HEK293 (cell line): Measurements from ENCODE around the gene SLC46A2.

Experiments used
- GLIS1 ChIP-seq: fragments of 450-650 bp; formaldehyde crosslinking; IDR thresholded peaks from 2 replicates; pipeline ENCODE4 v1.5.1; 2016; ENCODE audit warnings: missing biosample characterization, missing genetic modification characterization
- KLF1 ChIP-seq: fragments of 450-650 bp; formaldehyde crosslinking; IDR thresholded peaks from 2 replicates; pipeline ENCODE4 v1.5.1; 2016; ENCODE audit warnings: missing biosample characterization, missing genetic modification characterization
- MYNN ChIP-seq: fragments of 450-650 bp; formaldehyde crosslinking; IDR thresholded peaks from 2 replicates; pipeline ENCODE4 v1.5.1; 2016; ENCODE audit warnings: missing biosample characterization, missing genetic modification characterization, borderline replicate concordance
- MZF1 ChIP-seq: fragments of 450-650 bp; formaldehyde crosslinking; IDR thresholded peaks from 2 replicates; pipeline ENCODE4 v1.5.1; 2017; ENCODE audit warnings: missing biosample characterization, missing genetic modification characterization, borderline replicate concordance
- TCF7L2 ChIP-seq: IDR thresholded peaks from 2 replicates; pipeline ENCODE4 v1.6.1; 2011; ENCODE audit warnings: low read depth, mild to moderate bottlenecking, inconsistent platforms, low read length, moderate library complexity, borderline replicate concordance
- ZBTB6 ChIP-seq: fragments of 450-650 bp; formaldehyde crosslinking; IDR thresholded peaks from 2 replicates; pipeline ENCODE4 v1.5.1; 2017; ENCODE audit warnings: missing biosample characterization, missing genetic modification characterization
- ZNF121 ChIP-seq: fragments of 450-650 bp; formaldehyde crosslinking; IDR thresholded peaks from 2 replicates; pipeline ENCODE4 v1.5.1; 2016; ENCODE audit warnings: missing biosample characterization, missing genetic modification characterization
- ZNF138 ChIP-seq: fragments of 450-650 bp; formaldehyde crosslinking; IDR thresholded peaks from 2 replicates; pipeline ENCODE4 v1.5.1; 2016; ENCODE audit warnings: missing biosample characterization, missing genetic modification characterization, borderline replicate concordance
- TF ChIP-seq, protein P1 (sequence below): fragments of 450-650 bp; formaldehyde crosslinking; IDR thresholded peaks from 2 replicates; pipeline ENCODE4 v1.5.1; 2016; ENCODE audit warnings: missing biosample characterization, missing genetic modification characterization
- TF ChIP-seq, protein P2 (sequence below): fragments of 450-650 bp; formaldehyde crosslinking; IDR thresholded peaks from 2 replicates; pipeline ENCODE4 v1.5.1; 2016; ENCODE audit warnings: missing biosample characterization, missing genetic modification characterization
- TF ChIP-seq, protein P3 (sequence below): fragments of 450-650 bp; formaldehyde crosslinking; conservative IDR thresholded peaks from 2 replicates; pipeline ENCODE4 v1.5.1; 2016; ENCODE audit warnings: low read depth, missing biosample characterization, missing genetic modification characterization

GRCh38 chr9:112898872-112899311 lies 8.2 kb upstream of the SLC46A2 start:
- no peak for TF ChIP-seq GLIS1
- TF ChIP-seq, protein P1, sequence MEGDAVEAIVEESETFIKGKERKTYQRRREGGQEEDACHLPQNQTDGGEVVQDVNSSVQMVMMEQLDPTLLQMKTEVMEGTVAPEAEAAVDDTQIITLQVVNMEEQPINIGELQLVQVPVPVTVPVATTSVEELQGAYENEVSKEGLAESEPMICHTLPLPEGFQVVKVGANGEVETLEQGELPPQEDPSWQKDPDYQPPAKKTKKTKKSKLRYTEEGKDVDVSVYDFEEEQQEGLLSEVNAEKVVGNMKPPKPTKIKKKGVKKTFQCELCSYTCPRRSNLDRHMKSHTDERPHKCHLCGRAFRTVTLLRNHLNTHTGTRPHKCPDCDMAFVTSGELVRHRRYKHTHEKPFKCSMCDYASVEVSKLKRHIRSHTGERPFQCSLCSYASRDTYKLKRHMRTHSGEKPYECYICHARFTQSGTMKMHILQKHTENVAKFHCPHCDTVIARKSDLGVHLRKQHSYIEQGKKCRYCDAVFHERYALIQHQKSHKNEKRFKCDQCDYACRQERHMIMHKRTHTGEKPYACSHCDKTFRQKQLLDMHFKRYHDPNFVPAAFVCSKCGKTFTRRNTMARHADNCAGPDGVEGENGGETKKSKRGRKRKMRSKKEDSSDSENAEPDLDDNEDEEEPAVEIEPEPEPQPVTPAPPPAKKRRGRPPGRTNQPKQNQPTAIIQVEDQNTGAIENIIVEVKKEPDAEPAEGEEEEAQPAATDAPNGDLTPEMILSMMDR (tag by site-specific recombination) = no peak
- TF ChIP-seq KLF1 (tag by site-specific recombination) = no peak
- TF ChIP-seq ZNF138 (tag by site-specific recombination) = no peak
- TF ChIP-seq, protein P2, sequence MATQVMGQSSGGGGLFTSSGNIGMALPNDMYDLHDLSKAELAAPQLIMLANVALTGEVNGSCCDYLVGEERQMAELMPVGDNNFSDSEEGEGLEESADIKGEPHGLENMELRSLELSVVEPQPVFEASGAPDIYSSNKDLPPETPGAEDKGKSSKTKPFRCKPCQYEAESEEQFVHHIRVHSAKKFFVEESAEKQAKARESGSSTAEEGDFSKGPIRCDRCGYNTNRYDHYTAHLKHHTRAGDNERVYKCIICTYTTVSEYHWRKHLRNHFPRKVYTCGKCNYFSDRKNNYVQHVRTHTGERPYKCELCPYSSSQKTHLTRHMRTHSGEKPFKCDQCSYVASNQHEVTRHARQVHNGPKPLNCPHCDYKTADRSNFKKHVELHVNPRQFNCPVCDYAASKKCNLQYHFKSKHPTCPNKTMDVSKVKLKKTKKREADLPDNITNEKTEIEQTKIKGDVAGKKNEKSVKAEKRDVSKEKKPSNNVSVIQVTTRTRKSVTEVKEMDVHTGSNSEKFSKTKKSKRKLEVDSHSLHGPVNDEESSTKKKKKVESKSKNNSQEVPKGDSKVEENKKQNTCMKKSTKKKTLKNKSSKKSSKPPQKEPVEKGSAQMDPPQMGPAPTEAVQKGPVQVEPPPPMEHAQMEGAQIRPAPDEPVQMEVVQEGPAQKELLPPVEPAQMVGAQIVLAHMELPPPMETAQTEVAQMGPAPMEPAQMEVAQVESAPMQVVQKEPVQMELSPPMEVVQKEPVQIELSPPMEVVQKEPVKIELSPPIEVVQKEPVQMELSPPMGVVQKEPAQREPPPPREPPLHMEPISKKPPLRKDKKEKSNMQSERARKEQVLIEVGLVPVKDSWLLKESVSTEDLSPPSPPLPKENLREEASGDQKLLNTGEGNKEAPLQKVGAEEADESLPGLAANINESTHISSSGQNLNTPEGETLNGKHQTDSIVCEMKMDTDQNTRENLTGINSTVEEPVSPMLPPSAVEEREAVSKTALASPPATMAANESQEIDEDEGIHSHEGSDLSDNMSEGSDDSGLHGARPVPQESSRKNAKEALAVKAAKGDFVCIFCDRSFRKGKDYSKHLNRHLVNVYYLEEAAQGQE = no peak
- TF ChIP-seq MYNN (tag by site-specific recombination) = no peak
- no peak for TF ChIP-seq TCF7L2
- TF ChIP-seq ZBTB6 = no peak
- TF ChIP-seq, protein P3, sequence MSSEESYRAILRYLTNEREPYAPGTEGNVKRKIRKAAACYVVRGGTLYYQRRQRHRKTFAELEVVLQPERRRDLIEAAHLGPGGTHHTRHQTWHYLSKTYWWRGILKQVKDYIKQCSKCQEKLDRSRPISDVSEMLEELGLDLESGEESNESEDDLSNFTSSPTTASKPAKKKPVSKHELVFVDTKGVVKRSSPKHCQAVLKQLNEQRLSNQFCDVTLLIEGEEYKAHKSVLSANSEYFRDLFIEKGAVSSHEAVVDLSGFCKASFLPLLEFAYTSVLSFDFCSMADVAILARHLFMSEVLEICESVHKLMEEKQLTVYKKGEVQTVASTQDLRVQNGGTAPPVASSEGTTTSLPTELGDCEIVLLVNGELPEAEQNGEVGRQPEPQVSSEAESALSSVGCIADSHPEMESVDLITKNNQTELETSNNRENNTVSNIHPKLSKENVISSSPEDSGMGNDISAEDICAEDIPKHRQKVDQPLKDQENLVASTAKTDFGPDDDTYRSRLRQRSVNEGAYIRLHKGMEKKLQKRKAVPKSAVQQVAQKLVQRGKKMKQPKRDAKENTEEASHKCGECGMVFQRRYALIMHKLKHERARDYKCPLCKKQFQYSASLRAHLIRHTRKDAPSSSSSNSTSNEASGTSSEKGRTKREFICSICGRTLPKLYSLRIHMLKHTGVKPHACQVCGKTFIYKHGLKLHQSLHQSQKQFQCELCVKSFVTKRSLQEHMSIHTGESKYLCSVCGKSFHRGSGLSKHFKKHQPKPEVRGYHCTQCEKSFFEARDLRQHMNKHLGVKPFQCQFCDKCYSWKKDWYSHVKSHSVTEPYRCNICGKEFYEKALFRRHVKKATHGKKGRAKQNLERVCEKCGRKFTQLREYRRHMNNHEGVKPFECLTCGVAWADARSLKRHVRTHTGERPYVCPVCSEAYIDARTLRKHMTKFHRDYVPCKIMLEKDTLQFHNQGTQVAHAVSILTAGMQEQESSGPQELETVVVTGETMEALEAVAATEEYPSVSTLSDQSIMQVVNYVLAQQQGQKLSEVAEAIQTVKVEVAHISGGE (tag by site-specific recombination) = no peak
- no peak for TF ChIP-seq MZF1 (tag by site-specific recombination)
- no peak for TF ChIP-seq ZNF121
